BJ (cell line): ENCODE measurements around the gene JCAD. TPM values are rescaled to one million over a fixed set of nuclear protein-coding genes. Genes with fewer than 3 reads are reported as not detected.

Experiments
- CTCF ChIA-PET: fragments of 350-600 bp; formaldehyde crosslinking; extraction: SDS; loops from one replicate; lab custom pipeline; 2021; ENCODE audit warnings: antibody characterized with exemption, inconsistent platforms; lab: Yijun Ruan, JAX
- POLR2A ChIA-PET: fragments of 300-600 bp; sonication (Branson Sonifier 250); formaldehyde crosslinking; extraction: SDS; loops from one replicate; lab custom pipeline; 2021; ENCODE audit warnings: antibody characterized with exemption; lab: Charles Lee
- DNase-seq: peaks from one replicate; pipeline ENCODE4 v3.0.0-alpha.2; 2011; ENCODE audit warnings: low read depth
- H3K27me3 ChIP-seq: 2 replicates; pipeline ENCODE4 v1.6.0; 2011; ENCODE audit warnings: low read length; ENCODE audit not compliant: control insufficient read depth, insufficient read depth
- H3K36me3 ChIP-seq: 2 replicates; pipeline ENCODE4 v1.5.1; 2011; ENCODE audit warnings: low read length; ENCODE audit not compliant: control insufficient read depth, insufficient read depth
- H3K4me3 ChIP-seq: 2 replicates; pipeline ENCODE4 v1.5.1; 2011; ENCODE audit warnings: low read depth, mild to moderate bottlenecking, control low read depth, low read length
- polyA plus RNA-seq: library from polyadenylated mRNA; depleted of rRNA; stranded (reverse); fragments of >200 nt; gene quantifications from 2 replicates; pipeline ENCODE4 v1.2.3, GENCODE V29; 2011
- TF ChIP-seq, protein P1 (sequence below): IDR thresholded peaks from 2 replicates; pipeline ENCODE4 v1.5.1; 2011; ENCODE audit warnings: low read depth, mild to moderate bottlenecking, control low read depth, inconsistent platforms, low read length, moderate library complexity; ENCODE audit not compliant: insufficient read depth

The JCAD gene
- polyA plus RNA-seq, 1 experiment = 13.9 TPM

DNA sequence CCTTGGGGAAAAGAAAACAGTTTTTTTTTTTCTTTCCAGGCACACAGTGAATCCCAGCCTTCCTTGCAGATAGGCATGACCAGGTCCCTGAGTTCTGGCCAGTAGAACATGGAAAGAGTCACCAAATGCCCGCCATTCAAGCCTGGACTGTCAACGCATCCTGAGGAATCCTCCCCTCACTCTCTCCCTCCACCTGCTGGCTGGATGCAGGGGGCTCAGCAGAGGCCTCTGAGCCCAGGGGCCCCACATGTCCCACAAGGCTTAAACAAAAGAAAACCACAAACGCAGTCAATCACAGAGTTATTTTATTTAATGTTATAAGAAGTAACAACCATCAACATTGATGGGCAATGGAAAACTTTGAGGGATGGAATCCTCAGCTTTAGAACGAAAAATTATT is 93.1 kb downstream of the JCAD start:
- Histone ChIP-seq H3K4me3 (no peak overlapping the region), H3K27me3 (peaks cover 18% of the 10 kb centered on the region), H3K36me3 (no peaks in the 10 kb centered on the region)
- TF ChIP-seq, protein P1, sequence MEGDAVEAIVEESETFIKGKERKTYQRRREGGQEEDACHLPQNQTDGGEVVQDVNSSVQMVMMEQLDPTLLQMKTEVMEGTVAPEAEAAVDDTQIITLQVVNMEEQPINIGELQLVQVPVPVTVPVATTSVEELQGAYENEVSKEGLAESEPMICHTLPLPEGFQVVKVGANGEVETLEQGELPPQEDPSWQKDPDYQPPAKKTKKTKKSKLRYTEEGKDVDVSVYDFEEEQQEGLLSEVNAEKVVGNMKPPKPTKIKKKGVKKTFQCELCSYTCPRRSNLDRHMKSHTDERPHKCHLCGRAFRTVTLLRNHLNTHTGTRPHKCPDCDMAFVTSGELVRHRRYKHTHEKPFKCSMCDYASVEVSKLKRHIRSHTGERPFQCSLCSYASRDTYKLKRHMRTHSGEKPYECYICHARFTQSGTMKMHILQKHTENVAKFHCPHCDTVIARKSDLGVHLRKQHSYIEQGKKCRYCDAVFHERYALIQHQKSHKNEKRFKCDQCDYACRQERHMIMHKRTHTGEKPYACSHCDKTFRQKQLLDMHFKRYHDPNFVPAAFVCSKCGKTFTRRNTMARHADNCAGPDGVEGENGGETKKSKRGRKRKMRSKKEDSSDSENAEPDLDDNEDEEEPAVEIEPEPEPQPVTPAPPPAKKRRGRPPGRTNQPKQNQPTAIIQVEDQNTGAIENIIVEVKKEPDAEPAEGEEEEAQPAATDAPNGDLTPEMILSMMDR = no peak
- DNase-seq = no peak
- ChIA-PET CTCF (interaction anchor here (0.8 to 1.4 kb wide), 2 partner anchors 36 to 397 kb away, joined by 3 to 4 read pairs; no protein-coding TSS in a partner anchor), POLR2A (no interaction called here)
